Hematopoietic multipotent progenitor cell treated with erythropoietin and hydrocortisone succinate and interleukin-3 and kit ligand, for 6 days (in vitro differentiated cells): Measurements from ENCODE around the gene ASB16.
"Not testable (repeated sequence)": the region's sequence is repeated elsewhere in the genome, so short reads cannot be mapped to it uniquely, and the experiment has no call there.

ENCODE experiments used
- DNase-seq: peaks from one replicate; pipeline ENCODE4 v3.0.0-alpha.2; 2015

The ASB16 gene, protein sequence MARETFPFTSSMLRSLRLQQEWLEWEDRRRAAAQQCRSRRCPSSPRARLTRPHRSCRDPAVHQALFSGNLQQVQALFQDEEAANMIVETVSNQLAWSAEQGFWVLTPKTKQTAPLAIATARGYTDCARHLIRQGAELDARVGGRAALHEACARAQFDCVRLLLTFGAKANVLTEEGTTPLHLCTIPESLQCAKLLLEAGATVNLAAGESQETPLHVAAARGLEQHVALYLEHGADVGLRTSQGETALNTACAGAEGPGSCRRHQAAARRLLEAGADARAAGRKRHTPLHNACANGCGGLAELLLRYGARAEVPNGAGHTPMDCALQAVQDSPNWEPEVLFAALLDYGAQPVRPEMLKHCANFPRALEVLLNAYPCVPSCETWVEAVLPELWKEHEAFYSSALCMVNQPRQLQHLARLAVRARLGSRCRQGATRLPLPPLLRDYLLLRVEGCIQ

DNA sequence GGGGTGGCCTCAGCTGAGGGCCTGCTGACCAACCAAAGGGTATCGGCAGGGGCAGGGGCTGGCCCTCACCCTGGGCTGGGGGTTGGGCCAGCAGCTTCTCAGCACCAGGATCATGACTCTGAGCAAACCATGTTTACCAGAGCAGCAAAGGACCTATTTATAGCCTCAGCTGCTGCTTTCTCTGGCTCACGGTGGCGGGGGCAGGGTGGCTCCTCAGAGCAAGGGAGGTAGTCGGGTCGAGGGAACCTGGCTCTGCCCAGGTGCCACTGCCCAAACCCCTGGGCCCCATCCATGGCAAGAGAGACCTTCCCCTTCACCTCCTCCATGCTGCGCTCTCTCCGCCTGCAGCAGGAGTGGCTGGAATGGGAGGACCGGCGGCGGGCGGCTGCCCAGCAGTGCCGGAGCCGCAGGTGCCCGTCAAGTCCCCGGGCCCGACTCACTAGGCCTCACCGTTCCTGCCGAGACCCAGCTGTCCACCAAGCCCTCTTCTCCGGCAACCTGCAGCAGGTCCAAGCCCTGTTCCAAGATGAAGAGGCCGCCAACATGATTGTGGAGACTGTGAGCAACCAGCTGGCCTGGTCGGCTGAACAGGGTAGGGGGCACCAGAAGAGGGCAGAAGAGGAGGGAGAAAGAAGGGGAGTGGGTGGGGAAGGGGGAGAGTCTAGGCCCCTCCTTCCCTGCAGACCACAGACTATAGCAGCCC lies at the start of gene ASB16:
ASB16 (plus strand) TSS at position 206 of the 703 bp plus-strand sequence; CDS start at position 292, 86 bp downstream.
- DNase-seq = no peak

DNA sequence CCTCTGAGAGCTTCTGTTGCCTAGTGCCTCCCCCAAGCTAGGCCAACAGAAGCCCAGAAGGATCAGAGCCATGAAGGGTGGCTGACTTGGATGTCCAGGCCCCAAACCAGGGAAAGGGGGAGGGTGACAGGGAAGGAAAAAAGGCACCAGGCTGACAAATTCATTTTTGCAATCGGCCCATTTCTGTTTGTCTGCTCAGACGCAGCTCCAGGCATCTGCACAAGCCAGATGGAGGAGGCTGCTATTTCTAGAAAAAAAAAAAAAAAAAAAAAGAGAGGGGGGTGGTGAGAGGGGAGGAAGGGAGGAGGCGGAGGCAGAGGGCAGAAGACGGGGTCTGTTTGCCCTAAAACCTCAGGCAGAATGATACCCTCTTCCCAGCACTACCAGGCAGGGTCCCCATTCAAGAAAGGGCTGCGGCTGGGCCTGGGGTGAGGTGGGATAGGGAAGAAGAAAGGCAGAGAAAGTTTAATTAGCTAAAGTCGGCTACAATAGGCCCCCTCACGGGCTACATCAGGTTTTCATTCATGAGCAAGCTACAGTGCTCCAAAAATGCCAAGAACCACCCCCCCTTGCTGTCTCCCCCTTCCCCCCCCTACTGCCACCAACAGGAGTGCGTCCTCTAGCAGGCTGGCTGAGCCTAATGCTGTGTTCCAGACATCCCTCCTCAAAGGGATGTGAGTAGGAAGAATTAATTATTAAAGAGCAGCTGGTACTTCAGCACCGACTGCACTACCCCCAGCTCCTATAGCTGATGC lies 49.5 kb upstream of the ASB16 start:
- no peak for DNase-seq

DNA sequence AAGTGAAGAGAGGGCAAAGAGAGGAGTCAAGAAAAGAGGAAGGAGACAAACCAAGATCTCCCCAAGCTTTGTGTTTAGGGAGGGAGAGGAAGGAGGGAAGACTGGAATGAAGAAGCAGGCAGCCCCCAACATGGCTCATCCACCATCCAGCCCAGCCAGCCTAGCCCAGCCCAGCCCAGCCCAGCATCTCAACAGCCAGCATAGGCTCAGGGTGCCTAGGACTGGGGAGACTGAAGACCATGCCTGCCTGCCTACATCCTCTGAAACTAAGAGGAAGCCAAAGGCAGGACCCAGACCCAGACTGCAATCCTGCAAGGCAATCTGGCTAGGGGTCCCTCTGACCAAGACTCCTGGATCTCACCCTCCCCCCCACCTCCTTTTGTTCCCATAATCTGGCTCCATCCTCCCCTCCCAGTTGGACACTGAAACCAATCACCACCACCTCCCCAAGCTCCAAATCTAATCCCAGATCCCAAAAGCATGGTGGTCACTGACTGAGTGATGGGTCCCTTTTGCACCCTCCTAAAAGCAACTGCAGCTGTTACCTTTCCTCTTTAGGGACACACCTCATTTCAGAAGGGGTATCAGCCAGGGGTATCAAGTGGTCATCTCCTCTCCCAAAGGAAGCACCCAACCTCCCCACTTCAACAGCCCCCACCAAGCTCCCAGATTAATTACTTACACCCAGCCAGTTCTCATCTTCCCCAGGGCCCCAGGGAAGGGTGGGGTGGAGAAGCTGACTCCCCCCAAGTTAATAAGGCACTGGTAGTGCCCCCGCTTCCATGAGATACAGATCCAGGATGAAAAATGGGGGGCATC lies 48.3 kb upstream of the ASB16 start:
- DNase-seq = no peak

DNA sequence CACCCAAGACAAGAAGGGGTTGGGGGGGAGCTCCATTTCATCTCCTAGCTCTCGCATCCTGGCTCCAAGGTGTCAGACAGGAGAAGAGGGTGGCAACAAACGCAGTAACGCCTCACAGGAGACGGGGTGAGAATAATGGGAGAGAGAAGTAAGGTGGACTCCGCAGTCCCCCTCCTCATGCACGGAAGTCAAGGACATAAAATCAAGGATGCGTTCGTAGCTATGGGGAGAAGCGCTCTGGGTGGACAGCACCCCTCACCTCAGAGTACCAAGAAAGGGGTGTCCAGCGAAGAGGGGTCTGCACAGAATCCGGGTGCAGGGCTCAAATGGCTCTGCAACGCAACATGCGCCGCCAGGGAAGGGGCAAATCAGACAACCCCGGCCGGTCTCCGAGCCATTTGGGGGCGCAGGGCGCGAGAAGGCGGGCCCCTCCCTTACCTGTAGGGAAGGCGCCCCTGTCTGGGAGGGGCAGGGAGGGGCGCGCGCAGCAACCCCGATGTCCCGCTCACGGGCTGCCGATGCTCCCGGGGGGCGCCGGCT lies 47.6 kb upstream of the ASB16 start:
- no peak for DNase-seq

DNA sequence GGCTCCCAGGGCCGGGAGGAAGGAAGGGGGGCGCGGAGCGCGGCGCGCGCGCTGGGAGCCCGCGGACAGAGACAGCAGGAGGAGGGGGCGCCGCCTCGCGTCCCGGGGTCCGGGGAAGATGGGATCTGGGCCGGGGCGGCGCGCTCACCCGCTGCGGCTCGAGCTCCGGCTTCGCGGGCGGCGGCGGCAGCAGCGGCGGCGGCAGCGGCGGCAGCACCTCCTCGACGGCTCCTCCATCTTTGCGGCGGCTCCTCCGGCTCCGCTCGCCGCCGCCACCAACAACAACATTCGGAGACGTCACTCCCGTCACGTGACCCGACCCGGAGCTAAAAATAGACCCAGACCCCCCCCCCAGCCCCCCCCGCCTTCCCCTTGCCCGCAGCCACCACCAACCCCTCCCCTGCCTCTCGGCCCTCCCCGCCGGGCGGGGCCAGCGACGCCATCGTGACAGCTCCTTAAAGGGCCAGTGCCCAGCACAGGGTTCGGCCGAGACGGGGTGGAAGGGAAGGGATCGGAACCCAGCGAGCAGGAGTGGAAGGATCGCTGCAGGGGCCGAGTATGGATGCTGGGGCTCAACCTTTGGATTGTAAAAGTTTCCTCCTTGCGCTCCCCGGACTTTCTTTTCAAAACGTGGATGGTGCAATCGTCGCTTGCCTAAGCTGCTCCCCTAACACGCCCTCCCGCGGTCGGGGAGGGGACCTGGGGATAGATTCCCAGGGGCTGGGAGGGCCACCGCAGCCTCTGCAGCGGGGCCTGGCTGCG lies 47.0 kb upstream of the ASB16 start, which contains the start of gene HDAC5:
HDAC5 (minus strand) TSS at position 286 of the 762 bp plus-strand sequence. CDS start 6,126 bp downstream, outside the sequence.
- DNase-seq = peak; percentile 94

DNA sequence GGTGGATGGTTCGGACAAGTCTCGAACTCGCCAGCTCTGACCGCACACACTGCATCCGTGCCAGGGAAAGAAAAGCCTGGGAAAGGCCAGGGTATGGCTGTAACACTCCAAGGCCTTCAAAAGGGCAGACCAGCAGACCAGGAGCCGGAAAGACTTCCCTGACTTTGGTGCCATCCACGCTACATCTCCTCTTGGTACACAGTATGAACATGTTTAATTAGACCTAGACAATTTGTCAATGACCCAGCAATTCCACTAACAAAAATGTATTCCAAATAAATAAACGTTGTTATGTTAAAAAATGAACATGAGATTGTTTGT lies 46.4 kb upstream of the ASB16 start:
- no peak for DNase-seq

DNA sequence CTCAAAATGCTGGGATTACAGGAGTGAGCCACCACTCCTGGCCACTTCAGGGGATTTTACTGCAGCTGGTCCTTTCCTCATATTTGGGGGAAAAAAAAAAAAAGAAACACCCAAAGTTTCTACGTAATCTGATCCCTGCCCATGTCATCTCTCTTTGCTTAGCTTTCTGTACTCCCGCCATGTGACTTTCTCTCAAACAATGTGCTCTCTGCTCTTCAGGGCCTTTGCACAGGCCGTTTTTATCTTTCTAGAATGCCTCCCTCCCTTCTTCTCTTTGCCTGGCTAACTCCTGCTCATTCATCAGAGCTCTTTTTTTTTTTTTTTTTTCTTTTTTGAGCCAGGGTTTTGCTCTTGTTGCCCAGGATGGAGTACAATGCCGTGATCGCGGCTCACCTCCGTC lies 42.1 kb upstream of the ASB16 start:
- no peak for DNase-seq

DNA sequence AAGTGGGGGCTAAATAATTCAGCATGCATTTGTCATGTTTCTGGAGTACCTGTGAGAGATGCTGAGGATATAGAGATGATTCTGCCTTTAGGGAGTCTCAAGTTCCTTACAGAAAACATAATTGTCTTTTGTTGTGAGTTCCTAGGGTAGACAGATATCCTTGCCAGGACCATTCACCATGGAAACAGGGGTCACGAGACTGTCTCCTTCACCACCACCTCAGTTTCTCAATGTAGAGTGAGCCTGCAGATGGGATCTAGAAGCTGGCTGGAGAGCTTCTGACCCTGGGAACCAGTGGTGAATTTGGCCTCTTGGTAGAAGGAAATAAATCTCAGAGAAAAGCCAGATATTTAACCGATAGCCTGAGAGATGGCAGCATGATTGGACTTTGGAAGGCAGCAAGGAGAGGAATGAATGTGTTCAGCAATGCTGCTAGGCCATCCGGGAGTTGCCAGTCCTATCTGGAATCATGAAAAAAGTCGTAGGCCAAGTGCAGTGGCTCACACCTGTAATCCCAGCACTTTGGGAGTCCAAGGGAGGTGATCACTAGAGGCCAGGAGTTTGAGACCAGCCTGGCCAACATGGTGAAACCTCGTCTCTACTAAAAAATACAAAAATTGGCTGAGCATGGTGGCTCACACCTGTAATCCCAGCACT lies 39.7 kb upstream of the ASB16 start:
- no peak for DNase-seq

DNA sequence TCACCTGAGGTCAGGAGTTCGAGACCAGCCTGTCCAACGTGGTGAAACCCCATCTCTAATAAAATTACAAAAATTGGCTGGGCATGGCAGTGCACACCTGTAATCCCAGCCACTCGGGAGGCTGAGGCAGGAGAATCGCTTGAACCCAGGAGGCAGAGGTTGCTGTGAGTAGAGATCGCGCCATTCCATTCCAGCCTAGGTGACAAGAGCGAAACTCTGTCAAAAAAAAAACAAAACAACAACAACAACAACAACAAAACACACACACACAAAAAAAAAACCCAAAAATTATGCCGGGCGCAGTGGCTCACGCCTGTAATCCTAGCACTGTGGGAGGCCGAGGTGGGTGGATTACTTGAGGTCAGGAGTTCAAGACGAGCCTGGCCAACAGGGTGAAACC lies 39.1 kb upstream of the ASB16 start:
- DNase-seq = not testable (repeated sequence)

DNA sequence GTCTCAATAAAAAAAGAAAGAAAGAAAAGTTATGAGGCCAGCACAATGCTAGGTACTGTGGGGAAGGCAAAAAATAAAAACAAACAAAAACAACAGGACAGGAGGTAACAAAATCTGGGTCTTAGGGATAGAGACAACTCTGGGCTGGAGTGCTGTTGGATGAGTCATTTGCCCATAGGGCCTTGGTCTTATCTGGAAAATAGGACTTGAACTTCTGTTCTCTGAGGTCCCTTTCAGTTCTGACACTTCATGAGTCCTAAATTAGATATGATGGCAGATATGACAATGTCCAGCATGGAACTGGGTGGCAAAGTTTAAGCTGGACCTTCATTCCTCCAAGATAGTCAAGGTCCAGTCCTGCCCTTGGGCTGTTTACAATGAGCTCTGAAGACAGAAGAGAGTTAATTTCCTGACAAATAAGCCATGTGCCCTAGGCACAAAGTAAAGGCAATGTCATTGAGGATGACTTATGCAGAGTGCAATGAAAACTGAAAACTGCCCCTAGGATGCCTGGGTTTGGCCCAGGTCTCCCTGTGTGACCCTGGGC lies 38.2 kb upstream of the ASB16 start:
- DNase-seq = peak; percentile 42

DNA sequence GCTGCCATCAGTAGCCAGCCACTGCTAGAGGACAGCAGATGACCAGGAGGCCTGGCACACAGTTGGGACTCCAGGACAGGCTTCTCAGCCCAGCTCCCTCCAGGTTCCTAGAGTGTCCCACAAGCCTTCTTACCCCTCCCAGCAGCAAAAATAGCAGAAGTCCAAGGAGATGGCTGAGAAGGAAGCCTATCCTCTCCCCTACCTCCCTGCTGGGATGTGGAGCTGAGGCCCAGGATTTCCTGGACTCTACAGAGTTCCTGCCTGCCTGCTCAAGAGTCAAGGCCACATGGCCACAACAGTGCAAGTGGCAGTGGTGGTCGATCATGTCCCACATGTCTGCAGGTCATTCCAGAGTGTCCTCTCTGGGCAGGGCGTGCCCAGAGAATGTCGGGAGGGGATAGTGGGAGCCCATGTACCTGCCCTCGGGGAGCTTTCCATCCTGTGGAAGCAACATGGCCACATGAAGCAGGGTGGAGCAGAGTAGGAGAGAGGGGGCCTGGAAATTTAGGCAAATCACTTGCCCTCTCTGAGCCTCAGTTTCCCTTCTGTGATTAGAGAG lies 36.5 kb upstream of the ASB16 start:
- DNase-seq = no peak

DNA sequence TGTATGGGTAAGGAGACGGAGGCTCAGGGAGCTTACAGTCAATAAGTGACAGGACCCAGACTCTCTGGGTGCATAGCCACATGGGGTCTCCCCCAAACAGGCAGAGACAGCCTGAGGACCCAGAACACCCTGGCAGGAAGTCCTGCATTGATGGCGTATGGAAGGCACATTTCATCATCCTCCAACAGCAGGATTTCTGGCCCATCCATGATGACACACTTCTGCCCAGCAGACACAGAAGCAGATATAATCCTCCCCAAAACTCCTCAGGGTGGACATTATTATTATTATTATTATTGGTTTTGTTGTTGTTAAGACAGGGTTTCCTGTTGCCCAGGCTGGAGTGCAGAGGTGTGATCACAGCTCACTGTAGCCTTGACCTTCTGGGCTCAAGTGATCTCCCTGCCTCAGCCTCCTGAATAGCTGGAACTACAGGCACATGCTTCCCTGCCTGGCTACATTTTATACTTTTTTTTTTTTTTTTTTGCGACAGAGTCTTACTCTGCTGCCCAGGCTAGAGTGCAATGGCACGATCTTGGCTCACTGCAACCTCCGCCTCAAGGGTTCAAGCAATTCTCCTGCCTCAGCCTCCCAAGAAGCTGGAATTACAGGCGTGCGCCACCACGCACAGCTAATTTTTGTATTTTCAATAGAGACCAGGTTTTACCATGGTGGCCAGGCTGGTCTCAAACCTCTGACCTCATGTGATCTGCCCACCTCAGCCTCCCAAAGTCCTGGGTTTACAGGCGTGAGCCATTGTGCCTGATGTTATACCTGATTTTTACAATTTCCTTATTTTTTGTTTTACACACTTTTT lies 35.5 kb upstream of the ASB16 start:
- no peak for DNase-seq

DNA sequence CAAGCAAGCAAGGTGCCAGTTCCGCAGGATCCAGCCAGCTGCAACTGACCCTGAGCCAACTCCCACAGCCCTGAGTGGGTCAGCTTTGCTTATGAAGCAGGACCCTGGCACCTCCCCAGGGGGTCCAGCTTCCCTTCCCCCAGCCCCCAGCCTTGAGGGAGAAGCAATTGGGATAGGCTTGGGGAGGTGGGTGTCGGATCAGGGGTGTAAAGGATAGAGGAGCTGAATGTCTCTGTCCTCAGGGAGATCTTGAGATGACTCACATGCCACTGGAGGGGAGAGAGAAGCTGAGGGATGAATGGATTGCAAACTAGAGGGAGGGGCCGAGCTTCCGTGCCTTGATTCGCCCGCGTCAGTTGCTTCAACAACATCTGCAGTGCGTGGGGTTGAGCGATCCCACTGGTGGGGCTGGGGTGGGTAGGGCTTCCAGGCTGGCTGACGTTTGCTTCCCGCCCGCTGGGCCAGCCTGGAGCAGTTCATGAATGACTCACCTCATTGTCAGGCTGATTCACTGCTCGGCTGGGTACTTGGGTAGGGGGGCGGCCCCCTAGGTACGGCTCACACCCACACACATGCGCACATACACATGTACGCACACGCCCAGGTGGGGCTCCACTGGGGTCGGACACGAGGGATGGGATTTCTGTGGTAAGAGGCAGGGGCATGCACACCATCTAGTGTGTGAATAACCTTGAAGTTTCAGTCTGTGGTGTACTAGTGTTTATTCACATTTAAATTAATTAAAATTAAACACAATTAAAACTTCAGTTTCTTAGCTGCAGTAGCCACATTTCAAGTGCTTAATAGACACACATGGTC lies 32.4 kb upstream of the ASB16 start:
- DNase-seq = peak; percentile 61

DNA sequence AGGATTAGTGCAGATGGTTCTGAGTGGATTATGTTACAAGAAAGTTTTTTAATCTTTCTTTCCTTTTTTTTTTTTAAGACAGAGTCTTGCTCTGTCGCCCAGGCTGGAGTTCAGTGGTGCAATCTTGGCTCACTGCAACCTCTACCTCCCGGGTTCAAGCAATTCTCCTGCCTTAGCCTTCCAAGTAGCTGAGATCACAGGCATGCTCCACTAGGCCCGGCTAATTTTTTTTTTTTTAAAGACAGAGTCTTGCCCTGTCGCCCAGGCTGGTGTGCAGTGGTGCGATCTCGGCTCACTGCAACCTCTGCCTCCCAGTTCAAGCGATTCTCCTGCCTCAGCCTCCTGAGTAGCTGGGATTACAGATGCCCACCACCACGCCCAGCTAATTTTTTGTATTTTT lies 26.6 kb upstream of the ASB16 start:
- DNase-seq = not testable (repeated sequence)

DNA sequence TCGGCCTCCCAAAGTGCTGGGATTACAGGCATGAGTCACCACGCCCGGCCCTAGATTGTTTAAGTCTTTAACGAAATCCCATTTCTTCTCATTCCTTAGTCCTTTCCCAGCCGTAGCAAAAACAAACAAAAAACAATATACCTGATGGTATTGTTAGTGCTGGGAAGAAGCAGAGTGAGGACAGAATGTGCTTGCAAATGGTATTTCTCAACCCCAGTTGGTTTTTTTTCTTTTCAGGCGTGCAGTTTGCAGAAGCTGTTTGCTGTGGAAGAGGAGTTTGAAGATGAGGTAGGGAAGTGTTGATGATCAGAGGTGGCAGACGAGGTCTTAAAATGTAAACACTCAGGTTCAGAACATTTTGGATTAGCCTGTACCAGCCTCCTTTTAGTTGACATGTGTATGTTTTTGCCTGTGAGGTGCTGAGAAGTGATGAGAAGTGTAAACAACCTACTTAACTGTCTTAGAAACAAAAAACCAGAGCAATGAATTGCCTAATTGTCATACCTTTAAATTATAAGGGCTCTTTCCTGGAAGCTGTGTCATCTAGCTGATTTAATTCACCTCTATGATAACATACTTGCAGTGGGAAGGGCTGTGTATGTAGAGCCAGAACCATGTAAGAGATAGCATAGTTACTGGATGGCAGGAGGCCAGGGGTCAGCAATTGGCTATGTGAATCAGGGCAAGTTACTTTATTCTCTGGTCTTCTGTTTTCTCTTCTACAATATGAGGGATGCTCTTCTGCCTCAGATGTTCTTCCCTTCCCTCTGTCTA lies 25.4 kb upstream of the ASB16 start:
- DNase-seq = no peak

DNA sequence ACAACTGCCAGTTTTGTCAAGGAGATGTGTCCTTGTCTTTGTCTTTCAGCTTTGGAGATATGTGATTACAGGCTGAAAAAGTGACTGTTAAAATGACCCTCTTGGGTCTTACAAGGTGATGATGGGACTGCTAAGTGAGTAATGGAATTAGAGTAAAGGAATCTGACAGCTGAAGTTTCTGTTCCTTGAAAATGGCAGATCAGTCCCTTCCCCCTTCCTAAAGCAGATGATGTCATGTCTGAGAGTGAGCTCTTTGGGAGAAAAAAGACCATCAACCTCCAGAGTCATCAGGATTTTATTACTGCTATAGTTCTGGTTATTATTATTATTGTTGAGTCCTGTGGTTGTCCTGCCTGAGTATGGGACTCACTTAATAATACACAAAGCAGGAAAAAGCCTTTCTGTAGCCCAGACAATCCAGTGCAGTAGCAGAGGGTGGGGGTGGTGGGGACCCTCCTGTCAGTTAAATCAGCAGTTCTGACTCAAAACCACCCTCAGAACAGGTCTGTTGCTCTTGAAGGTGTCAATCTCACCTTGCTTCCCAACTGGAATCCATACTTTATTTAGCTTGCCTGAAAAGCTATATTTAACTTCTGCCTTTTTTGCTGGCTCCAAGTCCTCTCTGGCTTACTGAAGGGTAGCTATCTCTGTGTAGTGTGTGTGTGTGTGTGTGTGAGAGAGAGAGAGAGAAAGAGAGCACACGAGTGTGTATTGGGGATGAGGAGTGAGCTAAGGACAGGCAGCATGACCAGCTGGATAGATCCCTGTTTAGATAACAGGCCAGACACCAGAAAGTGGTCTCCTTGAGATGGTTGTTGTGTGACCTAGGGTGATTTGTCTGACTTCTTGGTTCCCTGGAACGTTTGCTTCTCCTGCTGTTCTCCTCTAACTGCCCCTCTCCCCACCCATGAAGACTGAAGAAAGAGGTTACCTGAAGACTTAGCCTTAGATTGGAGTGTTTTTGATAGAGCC lies 23.8 kb upstream of the ASB16 start:
- no peak for DNase-seq
